ENCODE data around the gene NBPF20.
A peak's percentile ranks its signal among the peaks of the same experiment; 100 is the strongest.
"Not testable (repeated sequence)": the region's sequence is repeated elsewhere in the genome, so short reads cannot be mapped to it uniquely, and the experiment has no call there.

Gene NBPF20, protein sequence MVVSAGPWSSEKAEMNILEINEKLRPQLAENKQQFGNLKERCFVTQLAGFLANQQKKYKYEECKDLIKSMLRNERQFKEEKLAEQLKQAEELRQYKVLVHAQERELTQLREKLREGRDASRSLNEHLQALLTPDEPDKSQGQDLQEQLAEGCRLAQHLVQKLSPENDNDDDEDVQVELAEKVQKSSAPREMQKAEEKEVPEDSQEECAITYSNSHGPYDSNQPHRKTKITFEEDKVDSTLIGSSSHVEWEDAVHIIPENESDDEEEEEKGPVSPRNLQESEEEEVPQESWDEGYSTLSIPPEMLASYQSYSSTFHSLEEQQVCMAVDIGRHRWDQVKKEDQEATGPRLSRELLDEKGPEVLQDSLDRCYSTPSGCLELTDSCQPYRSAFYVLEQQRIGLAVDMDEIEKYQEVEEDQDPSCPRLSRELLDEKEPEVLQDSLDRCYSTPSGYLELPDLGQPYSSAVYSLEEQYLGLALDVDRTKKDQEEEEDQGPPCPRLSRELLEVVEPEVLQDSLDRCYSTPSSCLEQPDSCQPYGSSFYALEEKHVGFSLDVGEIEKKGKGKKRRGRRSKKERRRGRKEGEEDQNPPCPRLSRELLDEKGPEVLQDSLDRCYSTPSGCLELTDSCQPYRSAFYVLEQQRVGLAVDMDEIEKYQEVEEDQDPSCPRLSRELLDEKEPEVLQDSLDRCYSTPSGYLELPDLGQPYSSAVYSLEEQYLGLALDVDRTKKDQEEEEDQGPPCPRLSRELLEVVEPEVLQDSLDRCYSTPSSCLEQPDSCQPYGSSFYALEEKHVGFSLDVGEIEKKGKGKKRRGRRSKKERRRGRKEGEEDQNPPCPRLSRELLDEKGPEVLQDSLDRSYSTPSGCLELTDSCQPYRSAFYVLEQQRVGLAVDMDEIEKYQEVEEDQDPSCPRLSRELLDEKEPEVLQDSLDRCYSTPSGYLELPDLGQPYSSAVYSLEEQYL (N-terminal part only)

DNA sequence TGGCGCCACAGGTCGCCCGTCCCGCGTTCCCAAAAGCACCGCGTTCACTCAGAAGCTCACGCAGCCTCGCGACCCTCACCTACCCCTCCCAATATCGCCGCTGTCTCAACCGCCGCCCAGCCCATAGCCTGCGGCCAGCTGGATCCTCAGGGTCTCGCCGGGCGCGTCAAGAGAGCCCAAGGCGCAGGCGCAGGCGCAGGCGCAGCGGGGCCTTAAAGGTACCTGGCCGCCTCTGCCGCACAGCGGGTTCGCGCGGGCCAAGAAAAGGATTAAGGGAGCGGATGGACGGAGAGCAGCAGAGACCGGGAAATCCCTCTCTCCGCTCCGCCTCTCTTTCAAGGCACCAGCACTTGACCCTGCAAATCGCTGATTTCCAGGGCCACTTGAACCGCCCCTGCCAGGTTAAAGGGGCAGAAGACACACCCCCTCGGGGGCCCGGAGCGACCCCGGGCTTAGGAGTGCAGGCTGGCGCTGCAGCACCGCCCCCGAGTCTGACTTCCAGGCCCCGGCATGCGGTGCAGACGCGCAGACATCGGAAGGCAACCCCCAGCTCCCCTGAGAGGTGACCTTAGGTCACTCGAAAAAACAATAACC lies at the start of gene NBPF20:
Gene NBPF20 (minus strand): TSS at position 168 of the 594 bp plus-strand sequence. CDS start 20,331 bp downstream, outside the sequence.
- peak; percentile 52 to 65 (median 58) for DNase-seq (ENCODE audit: low read depth in 3 of 3)

DNA sequence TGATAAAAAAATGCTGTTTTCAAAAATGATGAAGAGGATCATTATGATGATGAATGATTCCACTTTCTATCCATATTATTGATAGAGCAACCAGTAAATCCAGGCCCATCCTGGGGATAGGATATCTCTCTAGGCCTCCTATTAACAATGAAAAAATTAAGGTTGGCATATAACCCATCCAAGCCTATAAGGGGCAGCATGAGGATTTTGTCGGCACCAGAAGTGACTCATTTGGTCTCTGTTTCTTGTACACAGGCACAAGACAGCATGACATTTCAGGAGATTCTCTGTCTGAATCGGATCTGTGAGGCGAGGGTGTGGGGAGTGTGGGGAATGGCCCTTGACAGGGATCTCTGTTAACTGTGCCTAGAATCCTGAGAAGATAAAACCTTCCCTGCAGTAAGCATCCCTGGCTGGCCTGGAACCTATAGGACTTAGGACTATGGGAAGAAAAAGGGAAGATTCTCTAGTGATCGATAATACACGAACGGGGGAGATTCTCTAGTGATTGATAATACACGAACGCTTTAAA lies 49.5 kb upstream of the NBPF20 start:
- DNase-seq (ENCODE audit: low read depth in 3 of 3), result not testable (repeated sequence)

DNA sequence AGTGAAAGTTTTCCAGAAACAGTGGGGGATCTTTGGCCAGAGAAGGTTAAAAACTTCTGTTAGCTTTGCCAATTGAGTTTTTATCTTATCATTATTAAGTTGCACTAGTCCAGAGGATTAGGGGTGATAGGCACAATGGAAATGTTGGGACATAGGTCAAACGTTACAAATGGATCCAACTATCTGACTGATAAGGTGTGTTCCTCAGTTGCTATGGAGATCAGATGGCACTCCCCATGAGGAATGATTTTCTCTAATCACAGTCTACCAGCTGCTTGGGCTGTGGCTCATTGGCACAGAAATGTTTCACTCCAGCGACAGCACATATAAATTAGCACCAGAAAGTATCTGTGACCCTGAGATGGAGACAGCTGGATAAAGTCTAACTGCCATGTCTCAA lies 47.3 kb upstream of the NBPF20 start:
- DNase-seq (ENCODE audit: low read depth in 3 of 3), result not testable (repeated sequence)

DNA sequence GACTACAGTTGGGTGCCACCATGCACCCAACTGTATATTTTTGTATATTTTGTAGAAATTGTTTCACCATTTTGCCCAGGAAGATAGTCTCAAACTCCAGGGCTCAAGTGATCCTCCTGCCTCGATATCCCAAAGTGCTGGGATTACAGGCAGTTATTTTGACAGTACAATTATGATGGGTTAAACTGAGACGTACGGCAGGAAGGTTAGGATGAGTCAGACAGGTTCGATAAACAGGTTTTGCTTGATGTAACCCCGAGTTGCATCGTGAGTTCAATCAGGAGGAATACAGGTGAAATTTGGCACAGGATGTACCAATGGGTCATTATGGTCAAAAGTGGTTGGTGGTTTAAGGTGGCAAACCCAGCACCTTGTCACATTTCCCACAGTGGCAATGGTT lies 46.0 kb upstream of the NBPF20 start:
- not testable (repeated sequence) for DNase-seq (ENCODE audit: low read depth in 3 of 3)

DNA sequence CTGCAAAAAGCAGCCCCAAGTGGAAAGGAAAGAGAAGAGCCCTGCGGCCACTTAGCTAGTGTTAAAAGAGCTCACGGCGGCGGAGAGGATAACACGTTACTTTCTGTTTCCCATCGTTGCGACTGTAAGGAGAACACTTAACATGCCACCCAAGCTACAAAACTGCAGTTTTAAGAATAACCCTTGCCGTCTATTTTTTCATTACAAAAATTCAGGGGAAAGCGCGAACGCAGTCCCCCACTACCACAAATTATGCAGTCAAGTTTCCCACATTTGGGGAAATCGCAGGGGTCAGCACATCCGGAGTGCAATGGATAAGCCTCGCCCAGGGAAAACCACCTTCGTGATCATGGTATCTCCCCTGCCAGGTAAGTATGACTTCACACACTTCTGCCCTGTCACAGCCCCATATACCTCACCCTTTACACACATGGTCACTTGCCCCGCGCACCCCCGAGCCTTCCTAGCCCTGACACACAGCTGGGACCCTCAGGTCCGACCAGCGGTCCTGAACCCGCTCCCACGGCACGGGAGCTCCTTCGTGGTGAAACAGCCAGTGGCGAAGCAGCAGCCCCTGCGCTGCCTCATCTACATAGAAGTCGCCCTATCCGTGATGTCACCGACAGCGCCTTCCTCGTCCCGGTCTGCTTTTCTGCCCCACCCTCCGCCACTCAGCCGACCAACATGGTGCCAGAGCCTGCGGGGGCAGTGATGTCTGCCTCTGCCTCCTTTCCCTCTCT lies 40.2 kb upstream of the NBPF20 start:
- peak; percentile 56 to 87 (median 83) for DNase-seq (ENCODE audit: low read depth in 3 of 3)

DNA sequence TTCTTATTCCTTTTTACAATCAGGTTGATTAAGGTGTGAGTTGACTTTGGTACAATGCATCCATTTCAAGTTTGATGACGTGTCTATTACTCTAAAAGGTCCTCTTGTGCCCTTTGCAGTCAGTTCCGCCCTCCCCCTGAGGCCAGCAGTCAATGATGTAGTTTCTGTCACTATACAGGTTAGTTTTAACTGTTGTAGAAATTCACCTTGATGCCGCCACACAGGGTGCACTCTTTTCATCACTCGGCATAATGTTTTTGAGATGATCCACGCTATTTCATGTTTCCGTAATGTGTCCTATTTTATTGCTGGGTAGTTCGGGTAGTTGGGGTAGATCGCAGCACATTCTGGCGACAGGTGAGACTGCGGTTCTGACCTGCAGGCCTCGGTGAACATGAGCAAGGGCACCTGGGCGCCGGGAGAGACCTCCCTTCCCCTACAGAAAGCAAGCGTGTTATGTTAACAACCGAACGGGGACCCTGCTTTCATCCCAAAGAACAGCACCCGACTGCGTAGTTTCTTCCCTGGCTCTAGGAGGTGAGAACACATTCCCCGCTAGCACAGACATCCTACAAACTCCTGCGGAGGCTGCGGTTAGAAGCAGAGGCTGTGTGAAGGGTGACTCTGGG lies 39.4 kb upstream of the NBPF20 start:
- not testable (repeated sequence) for DNase-seq (ENCODE audit: low read depth in 3 of 3)

DNA sequence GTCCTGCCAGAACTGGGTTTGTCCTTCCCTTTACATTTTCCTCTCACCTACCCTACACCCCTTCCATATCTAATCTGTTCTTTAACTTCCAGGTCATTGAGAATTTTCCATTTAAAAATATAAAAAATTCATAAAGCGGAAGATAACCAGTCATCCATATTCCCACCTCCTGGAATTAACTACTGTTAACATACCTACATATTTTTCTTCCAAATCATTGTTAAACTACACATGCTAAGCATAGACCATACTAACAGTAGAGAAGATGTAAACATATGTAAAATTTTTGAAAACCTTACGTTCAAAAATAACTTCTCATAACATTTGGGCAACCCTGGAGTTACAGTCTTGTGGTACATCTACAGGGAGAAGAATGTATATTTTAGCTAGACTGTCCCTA lies 38.6 kb upstream of the NBPF20 start:
- not testable (repeated sequence) for DNase-seq (ENCODE audit: low read depth in 3 of 3)

DNA sequence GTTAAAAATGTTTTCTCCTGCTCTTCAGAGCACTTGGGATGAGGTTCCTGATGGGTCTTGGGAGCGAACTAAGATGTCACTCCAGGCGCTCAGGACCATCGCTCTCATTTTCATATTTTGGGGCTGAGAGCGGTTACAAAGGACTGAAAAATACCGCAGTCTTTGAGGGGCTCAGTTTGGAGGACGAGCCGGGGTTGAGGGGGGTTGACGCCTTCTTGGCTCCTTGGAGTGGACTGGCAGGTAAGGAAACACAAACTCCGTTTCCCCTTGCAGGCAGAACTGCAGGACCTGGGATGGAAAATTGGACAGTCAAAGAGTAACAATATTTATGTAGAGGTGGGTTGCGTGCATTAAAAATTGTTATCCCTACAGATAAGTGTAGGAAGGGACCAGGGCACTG lies 35.3 kb upstream of the NBPF20 start:
- DNase-seq (ENCODE audit: low read depth in 3 of 3), result not testable (repeated sequence)

DNA sequence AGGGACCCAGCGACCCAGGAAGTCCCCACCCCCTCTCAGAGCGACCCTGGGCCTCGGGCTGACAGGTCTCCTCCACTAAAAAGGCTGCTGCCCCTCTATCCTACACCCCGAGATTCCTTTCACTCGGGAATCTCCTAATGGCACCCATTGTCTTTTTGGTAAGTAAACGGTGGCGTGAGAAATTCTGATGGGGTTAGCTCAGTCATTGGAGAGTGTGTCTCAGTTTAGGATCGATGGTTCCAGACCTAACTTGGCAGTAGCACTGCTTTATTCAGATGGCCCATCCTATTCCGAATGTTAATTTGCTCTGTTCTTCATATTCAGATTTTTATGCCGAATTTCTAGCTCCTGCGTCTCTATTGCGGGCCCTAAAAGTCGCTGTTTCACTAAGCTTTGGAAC lies 34.6 kb upstream of the NBPF20 start:
- DNase-seq (ENCODE audit: low read depth in 3 of 3), result not testable (repeated sequence)

DNA sequence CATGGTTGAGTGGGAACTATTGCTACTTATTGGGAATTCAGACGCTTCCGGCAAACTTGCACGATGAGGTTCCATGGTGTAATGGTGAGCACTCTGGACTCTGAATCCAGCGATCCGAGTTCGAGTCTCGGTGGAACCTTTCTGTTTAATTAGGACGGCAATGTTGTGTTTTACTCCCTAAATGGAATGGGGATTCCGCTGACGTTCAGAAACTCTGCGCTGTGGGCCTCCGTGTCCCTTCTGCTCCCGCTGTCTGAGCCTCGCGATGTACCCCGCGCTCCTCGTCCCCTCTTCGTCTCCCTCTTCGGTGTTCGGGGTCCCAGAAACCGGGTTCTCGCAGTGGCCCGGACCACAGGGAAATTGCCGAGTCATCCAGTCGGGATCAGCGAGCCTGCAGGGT lies 34.2 kb upstream of the NBPF20 start:
- DNase-seq (ENCODE audit: low read depth in 3 of 3), result not testable (repeated sequence)

DNA sequence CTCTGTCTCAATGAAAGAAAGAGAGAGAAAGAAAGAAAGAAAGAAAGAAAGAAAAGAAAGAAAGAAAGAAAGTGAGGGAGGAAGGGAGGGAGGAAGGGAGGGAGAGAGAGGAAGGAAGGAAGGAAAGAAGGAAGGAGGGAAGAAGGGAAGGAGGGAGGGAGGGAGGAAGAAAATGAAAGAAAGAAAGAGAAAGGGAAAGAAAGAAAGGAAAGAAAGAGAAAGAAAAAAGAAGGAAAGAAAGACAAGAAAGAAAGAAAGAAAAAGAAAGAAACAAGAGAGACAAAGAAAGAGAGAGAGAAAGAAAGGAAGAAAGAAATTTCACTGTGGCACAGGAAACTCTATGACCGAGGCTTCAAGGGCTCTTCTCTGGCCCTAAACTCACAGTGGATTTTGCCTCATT lies 33.7 kb upstream of the NBPF20 start:
- not testable (repeated sequence) for DNase-seq (ENCODE audit: low read depth in 3 of 3)

DNA sequence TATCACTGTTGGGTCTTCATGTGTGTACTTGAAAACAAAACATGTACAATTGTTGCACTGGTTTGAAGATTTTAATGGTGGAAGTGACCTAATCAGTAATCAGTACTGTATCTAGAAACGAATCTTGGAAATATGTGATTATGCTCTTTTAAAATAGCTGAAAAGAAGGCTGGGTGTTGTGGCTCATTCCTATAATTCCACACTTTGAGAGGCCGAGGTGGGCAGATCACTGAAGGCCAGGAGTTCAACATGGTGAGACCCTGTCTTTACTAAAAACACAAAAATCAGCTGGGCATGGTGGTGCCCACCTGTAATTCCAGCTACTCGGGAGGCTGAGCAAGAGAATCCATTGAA lies 29.4 kb upstream of the NBPF20 start:
- not testable (repeated sequence) for DNase-seq (ENCODE audit: low read depth in 3 of 3)

DNA sequence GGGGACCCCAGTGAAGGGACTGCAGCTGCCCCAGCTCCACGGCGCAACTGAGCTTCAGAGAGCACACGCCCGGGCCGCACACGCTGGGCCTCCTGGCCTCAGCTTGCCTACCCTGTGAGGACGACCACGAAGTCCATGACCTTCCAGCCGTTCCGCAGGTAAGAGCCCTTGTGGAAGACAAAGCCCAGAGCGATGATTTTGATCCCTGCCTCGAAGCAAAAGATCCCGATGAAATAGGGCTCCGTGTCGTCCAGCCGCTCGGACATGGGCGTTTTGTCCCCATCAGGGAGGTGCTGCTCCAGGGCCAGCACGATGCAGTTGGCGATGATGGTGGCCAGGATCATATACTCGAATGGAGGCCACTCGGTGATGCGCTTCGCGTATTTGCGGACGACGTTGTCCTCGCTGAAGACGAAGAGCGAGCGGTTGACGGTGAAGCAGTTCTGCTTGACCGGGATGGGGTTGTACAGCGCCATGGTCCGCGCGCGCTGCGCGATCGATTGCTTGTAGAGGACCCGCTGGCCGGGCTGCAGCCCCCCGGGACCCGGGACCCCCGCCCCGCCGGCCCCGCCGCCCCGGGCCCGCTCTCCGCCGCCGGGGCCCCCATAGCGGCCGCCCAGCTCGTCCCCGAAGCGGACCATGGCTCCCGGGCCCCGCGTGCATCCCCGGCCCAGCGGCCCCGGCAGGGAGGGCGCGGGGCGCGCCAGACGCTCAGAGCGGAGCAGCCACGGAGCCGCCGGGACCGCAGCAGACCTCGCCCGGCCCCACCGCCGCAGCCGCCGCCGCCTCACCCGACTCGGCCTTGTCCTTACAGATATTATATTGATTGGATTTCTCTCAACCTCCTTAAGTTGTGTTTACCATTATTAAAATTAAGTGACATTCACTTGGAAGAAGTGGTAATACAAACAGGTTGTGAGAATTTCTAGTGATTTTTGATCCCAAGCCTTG lies 28.7 kb upstream of the NBPF20 start:
- DNase-seq (ENCODE audit: low read depth in 3 of 3), result not testable (repeated sequence)

DNA sequence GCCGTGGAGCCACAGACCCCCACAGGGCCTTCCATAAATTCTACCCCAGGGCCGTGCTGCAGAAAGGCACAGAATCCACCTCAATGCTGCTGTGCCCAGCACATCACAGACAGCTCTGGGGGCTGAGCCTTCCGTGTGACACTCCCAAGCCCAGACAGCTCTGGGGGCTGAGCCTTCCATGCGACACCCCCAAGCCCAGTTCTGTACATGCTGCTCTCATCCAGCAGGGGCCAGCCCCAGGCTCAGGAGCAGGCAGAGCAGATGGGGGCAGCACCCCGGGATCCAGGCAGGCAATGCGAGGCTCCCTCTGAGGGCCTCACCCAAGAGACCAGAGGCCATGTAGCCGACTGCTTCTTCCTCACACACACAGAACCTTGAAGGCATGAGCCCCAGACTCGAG lies 27.1 kb upstream of the NBPF20 start:
- DNase-seq (ENCODE audit: low read depth in 3 of 3), result not testable (repeated sequence)

DNA sequence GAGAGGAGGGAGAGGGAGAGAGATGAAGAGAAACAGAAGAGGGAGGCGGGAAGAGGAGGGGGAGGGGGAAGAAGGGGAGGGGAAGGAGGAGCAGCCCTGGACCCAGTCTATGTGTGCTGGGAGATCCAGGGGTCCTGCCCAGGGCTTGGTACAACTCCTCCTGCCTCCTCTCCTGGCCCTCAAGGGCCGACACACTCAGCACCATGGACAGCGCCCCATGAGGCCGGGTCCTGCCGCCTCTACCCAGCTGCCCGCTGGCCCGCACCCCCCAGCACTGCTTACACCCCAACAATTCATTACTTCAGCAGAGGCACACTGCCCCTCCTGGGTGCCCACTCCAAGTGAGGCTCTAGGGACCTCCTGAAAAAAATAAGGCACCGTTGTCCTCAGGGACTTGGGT lies 26.5 kb upstream of the NBPF20 start:
- not testable (repeated sequence) for DNase-seq (ENCODE audit: low read depth in 3 of 3)

DNA sequence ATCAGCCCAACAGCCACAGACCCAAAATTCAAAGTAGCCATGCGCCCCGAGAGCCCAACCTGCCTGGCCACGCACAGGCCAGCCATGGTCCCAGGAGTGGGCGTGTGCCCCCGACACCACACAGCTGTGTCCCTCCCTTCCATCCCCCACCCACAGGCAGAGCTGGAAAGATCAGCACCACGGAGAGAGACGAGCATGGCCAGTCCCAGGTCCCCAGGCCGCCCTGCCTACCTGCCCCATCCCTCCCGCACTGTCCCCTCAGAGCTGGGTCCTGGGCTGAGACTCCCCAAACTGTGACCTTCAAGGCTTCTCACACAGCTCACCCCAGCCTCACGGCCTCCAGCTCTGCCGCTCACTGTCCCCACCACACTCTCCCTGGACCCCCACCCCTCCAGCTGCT lies 19.8 kb upstream of the NBPF20 start:
- not testable (repeated sequence) for DNase-seq (ENCODE audit: low read depth in 3 of 3)

DNA sequence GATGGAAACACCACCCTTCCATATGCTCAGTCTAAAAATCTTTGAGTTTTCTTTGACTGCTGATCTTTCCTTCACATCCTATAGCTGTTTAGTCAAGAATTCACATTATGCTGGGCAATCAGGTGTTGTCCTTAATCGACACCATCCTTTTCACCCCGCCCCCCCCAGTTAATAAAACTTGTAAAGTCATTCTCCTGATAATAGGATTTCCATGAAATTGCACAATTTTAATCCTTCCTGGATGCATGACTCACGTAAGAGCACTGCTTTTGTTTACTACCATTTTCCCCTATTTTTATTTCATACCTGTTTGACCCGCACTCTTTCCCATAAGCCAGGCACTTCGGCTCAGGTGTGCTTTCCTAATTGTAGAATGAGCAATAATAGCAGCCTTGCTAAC lies 16.9 kb upstream of the NBPF20 start:
- not testable (repeated sequence) for DNase-seq (ENCODE audit: low read depth in 3 of 3)

DNA sequence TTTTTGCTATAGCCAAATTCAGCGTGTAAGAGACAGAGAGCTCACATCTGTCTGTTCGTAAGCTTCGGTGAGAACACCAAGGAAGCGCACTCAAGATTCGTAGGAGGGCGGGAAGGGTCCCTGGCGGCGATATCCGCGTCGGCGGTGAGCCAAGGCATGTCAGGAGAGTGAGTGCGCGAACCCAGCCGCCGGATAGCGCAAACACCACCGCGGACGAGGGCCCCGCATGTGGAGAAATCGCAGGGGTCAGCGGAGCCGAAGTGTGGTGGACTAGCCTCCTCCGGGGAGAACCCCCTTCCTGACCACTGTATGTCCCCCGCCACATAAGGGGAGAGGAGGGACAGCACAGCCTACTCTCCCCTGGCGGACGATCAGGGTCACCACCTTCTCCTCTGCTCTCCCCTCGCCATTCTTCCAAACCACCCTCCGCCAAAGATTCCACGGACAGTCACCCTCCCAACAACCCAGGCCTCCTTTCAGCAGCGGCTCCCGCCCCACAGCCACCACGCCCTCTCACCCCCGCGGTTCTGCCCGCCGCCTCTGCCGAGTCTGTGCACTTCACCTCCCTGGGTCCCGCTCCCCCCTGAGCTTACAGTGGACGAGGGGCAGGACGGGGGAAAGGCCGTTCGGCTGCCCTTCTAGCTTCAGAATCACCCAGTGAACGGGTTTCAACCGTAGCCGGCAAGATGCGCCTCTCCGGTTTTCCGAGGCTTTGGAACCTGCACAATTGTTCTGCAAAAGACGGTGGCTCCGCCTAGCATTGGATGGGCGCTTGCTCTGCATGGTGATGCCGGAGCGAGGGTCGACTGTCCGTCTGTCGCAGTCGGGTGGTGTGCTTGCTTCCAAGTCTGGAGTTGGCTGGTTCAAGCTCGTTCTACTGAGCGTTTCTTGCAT lies 6.2 kb upstream of the NBPF20 start:
- DNase-seq (ENCODE audit: low read depth in 3 of 3), result not testable (repeated sequence)

Measured in stimulated activated CD4-positive, alpha-beta T cell treated with anti-CD3 and anti-CD28 coated beads, TNF-alpha, amount 100 ng/mL, for 48 hours (primary cell).